HCT116 (cell line): ENCODE measurements around the gene EDDM3A. TPM values are rescaled to one million over a fixed set of nuclear protein-coding genes. Genes with fewer than 3 reads are reported as not detected.

Experiments used
- ATAC-seq: fragments of 200-7000 bp; cut with Tn5 transposase; 2 replicates; pipeline ENCODE4 v1.9.1; 2020; ENCODE audit warnings: mild to moderate bottlenecking, moderate library complexity
- BruUV-seq: library from RNA; stranded (reverse); fragments of 400-500 nt; replicated peaks from 2 replicates; lab custom pipeline; 2021; lab: Mats Ljungman, UMichigan
- CTCF ChIA-PET: fragments of 300-600 bp; sonication (Branson Sonifier 250); formaldehyde crosslinking; loops from one replicate; lab custom pipeline; 2021; ENCODE audit warnings: antibody characterized with exemption; lab: Charles Lee
- POLR2A ChIA-PET: fragments of 300-600, 350-600 bp; sonication (Branson Sonifier 250); formaldehyde crosslinking; loops from one replicate; lab custom pipeline; 2021; ENCODE audit warnings: antibody characterized with exemption; lab: Charles Lee
- RAD21 ChIA-PET, 2 experiments: fragments of 300-600 bp; sonication (Branson Sonifier 250); formaldehyde crosslinking; loops; one replicate each; lab custom pipeline; 2023; ENCODE audit warnings: low total read pairs in 2 of 2; ENCODE audit not compliant: uncharacterized antibody in 2 of 2, unreplicated experiment in 2 of 2, low non-redundant PET in 1 of 2; lab: Charles Lee
- DNase-seq: peaks from one replicate; pipeline ENCODE4 v3.0.0-alpha.2; 2010; ENCODE audit warnings: low read depth, low spot score
- H2AFZ ChIP-seq: fragments of 200-600 bp; shearing (Covaris generic), sonication (generic); 2 replicates; pipeline ENCODE4 v1.6.1; 2017; ENCODE audit warnings: low read depth, mixed run types, mixed read lengths, antibody characterized with exemption, low read length; ENCODE audit not compliant: poor library complexity, severe bottlenecking
- H3K27ac ChIP-seq: 2 replicates; pipeline ENCODE4 v1.5.1; 2012; ENCODE audit warnings: low read depth, low read length
- H3K27me3 ChIP-seq: fragments of 200-600 bp; sonication (generic); 2 replicates; pipeline ENCODE4 v1.6.1; 2016; ENCODE audit warnings: mixed run types, low read length, mixed read lengths; ENCODE audit not compliant: insufficient read depth
- H3K36me3 ChIP-seq, 2 experiments: fragments of 200-500 bp in 1 of 2; fragments of 200-600 bp in 1 of 2; sonication (Bioruptor generic) in 1 of 2; sonication (generic) in 1 of 2; 2 replicates each; pipeline versions ENCODE4 v1.5.1 to v1.6.1; 2014 to 2016; ENCODE audit warnings: low read length in 2 of 2, inconsistent platforms in 1 of 2, mixed read lengths in 1 of 2, mixed run types in 1 of 2; ENCODE audit not compliant: insufficient read depth in 2 of 2, control insufficient read depth in 1 of 2
- H3K4me1 ChIP-seq, 2 experiments: fragments of 200-600 bp in 1 of 2; sonication (generic) in 1 of 2; 2 replicates each; pipeline versions ENCODE4 v1.5.1 to v1.6.1; 2012 to 2017; ENCODE audit warnings: low read length in 2 of 2, inconsistent platforms in 1 of 2, mild to moderate bottlenecking in 1 of 2, mixed read lengths in 1 of 2, mixed run types in 1 of 2, moderate library complexity in 1 of 2; ENCODE audit not compliant: insufficient read depth in 2 of 2, control insufficient read depth in 1 of 2
- H3K4me2 ChIP-seq: fragments of 200-600 bp; sonication (generic); 2 replicates; pipeline ENCODE4 v1.6.1; 2017; ENCODE audit warnings: mixed run types, low read length, mixed read lengths
- H3K4me3 ChIP-seq, 2 experiments: fragments of 200-600 bp in 1 of 2; sonication (generic) in 1 of 2; replicated peaks in 1 of 2; 2 replicates each; pipeline ENCODE4 v1.5.1; 2011 to 2016; ENCODE audit warnings: low read length in 2 of 2, control low read depth in 1 of 2, low read depth in 1 of 2, mild to moderate bottlenecking in 1 of 2, mixed read lengths in 1 of 2, mixed run types in 1 of 2
- H3K79me2 ChIP-seq: fragments of 200-600 bp; sonication (generic); 2 replicates; pipeline ENCODE4 v1.6.1; 2017; ENCODE audit warnings: mild to moderate bottlenecking, mixed run types, low read length, moderate library complexity, mixed read lengths; ENCODE audit not compliant: insufficient read depth
- H3K9ac ChIP-seq: fragments of 200-600 bp; sonication (generic); 2 replicates; pipeline ENCODE4 v1.6.1; 2016; ENCODE audit warnings: low read length, mixed read lengths
- H3K9me2 ChIP-seq: fragments of 200-600 bp; sonication (generic), shearing (Covaris generic); 2 replicates; pipeline ENCODE4 v1.6.1; 2017; ENCODE audit warnings: mixed run types, mild to moderate bottlenecking, moderate library complexity; ENCODE audit not compliant: insufficient read depth
- H3K9me3 ChIP-seq, 2 experiments: fragments of 200-500 bp in 1 of 2; fragments of 200-600 bp in 1 of 2; sonication (Bioruptor generic) in 1 of 2; sonication (generic) in 1 of 2; 2 replicates each; pipeline ENCODE4 v1.6.1; 2014 to 2017; ENCODE audit warnings: low read length in 2 of 2, mixed read lengths in 2 of 2, inconsistent platforms in 1 of 2, low read depth in 1 of 2, mild to moderate bottlenecking in 1 of 2, mixed run types in 1 of 2, moderate library complexity in 1 of 2; ENCODE audit not compliant: control insufficient read depth in 1 of 2, insufficient read depth in 1 of 2
- H4K20me1 ChIP-seq: fragments of 200-600 bp; sonication (generic), shearing (Covaris generic); 2 replicates; pipeline ENCODE4 v1.6.1; 2017; ENCODE audit warnings: mixed run types, mild to moderate bottlenecking, moderate library complexity; ENCODE audit not compliant: insufficient read depth
- CBX3 ChIP-seq: IDR thresholded peaks from 2 replicates; pipeline ENCODE4 v1.6.1; 2012; ENCODE audit warnings: low read depth
- CEBPB ChIP-seq: IDR thresholded peaks from 2 replicates; pipeline ENCODE4 v1.6.1; 2012; ENCODE audit warnings: low read depth
- CTCF ChIP-seq, 3 experiments: fragments of 200-600 bp in 1 of 3; sonication (generic) in 1 of 3; IDR thresholded peaks in 2 of 3; conservative IDR thresholded peaks in 1 of 3; 2 replicates each; pipeline ENCODE4 v1.5.1; 2012 to 2017; ENCODE audit warnings: low read depth in 2 of 3, low read length in 2 of 3, antibody characterized with exemption in 1 of 3, borderline replicate concordance in 1 of 3, control low read depth in 1 of 3, mild to moderate bottlenecking in 1 of 3, mixed read lengths in 1 of 3, mixed run types in 1 of 3, moderate library complexity in 1 of 3; ENCODE audit not compliant: insufficient read depth in 1 of 3
- EGR1 ChIP-seq: IDR thresholded peaks from 2 replicates; pipeline ENCODE4 v1.6.1; 2012; ENCODE audit warnings: low read depth
- ELF1 ChIP-seq: IDR thresholded peaks from 2 replicates; pipeline ENCODE4 v1.6.1; 2012; ENCODE audit warnings: low read depth, borderline replicate concordance
- EZH2phosphoT487 ChIP-seq: fragments of 200-600 bp; IDR thresholded peaks from 2 replicates; pipeline ENCODE4 v1.6.1; 2018; ENCODE audit warnings: antibody characterized with exemption, borderline replicate concordance
- FOSL1 ChIP-seq: IDR thresholded peaks from 2 replicates; pipeline ENCODE4 v1.6.1; 2012; ENCODE audit warnings: low read depth
- JUND ChIP-seq: IDR thresholded peaks from 2 replicates; pipeline ENCODE4 v1.6.1; 2012
- POLR2AphosphoS5 ChIP-seq: IDR thresholded peaks from 2 replicates; pipeline ENCODE4 v1.6.1; 2011; ENCODE audit warnings: mild to moderate bottlenecking, low read depth, low read length, moderate library complexity
- RAD21 ChIP-seq: IDR thresholded peaks from 2 replicates; pipeline ENCODE4 v1.6.1; 2012; ENCODE audit warnings: low read depth, mild to moderate bottlenecking
- REST ChIP-seq: IDR thresholded peaks from 2 replicates; pipeline ENCODE4 v1.6.1; 2012; ENCODE audit warnings: low read depth
- SIN3A ChIP-seq: IDR thresholded peaks from 2 replicates; pipeline ENCODE4 v1.6.1; 2012; ENCODE audit warnings: low read depth
- SP1 ChIP-seq: IDR thresholded peaks from 2 replicates; pipeline ENCODE4 v1.6.1; 2012; ENCODE audit warnings: low read depth
- TCF7L2 ChIP-seq: IDR thresholded peaks from 2 replicates; pipeline ENCODE4 v1.7.0; 2011; ENCODE audit warnings: borderline replicate concordance, inconsistent platforms; ENCODE audit not compliant: insufficient read depth, insufficient read length; ENCODE audit errors: extremely low read depth
- YY1 ChIP-seq: IDR thresholded peaks from 2 replicates; pipeline ENCODE4 v1.6.1; 2011; ENCODE audit warnings: low read length, low read depth, moderate library complexity, mild to moderate bottlenecking; ENCODE audit not compliant: insufficient replicate concordance; ENCODE audit errors: extremely low read depth
- ZBTB33 ChIP-seq: IDR thresholded peaks from 2 replicates; pipeline ENCODE4 v1.6.1; 2011; ENCODE audit warnings: mild to moderate bottlenecking, low read length, moderate library complexity; ENCODE audit not compliant: insufficient replicate concordance; ENCODE audit errors: extremely low read depth
- ZFX ChIP-seq: fragments of 450-650 bp; IDR thresholded peaks from 2 replicates; pipeline ENCODE4 v1.6.1; 2017
- ZNF274 ChIP-seq: fragments of 200-500 bp; sonication (Bioruptor generic); IDR thresholded peaks from 2 replicates; pipeline ENCODE4 v1.6.1; 2014; ENCODE audit warnings: mild to moderate bottlenecking, low read depth, low read length, inconsistent platforms
- intact Hi-C: fragments of 100-400 bp; cut with micrococcal nuclease; formaldehyde crosslinking; loops from 2 replicates; pipeline ENCODE4 v1.10.0; 2022
- total RNA-seq: library from RNA; stranded (reverse); gene quantifications from one replicate; pipeline ENCODE4 v1.2.1, GENCODE V29; 2021; ENCODE audit not compliant: unreplicated experiment
- TF ChIP-seq, protein P1 (sequence below): IDR thresholded peaks from 2 replicates; pipeline ENCODE4 v1.6.1; 2012

Gene EDDM3A
- total RNA-seq, 1 experiment from 2014 or later, result not detected

DNA sequence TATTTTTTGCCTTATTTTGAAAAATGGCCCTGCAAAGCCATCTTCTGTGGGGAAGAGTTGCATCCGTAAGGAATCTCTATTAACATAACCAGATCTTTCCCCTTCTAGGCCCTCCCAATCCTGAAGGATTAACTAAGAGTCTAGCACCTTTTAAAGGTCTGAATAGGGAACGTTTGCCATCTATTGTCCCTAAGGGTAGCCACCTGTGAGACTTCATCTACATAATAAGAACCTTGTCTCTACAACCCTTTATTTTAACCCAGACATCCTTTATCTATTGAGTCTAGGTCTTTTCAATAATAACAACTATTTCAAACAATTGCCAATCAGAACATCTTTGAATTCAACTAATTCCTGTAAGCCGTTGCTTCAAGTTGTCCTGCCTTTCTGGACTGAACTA is 27.0 kb downstream of the EDDM3A start:
- CTCF ChIA-PET, result no interaction called here
- Histone ChIP-seq H3K9ac (no peak overlapping the region), H3K9me2 (no peaks in the 10 kb centered on the region), H3K9me3 (no peaks in the 10 kb centered on the region), H3K4me1 (no peaks in the 10 kb centered on the region), H4K20me1 (no peaks in the 10 kb centered on the region), H3K4me2 (no peak overlapping the region), H3K27me3 (peaks cover 10% of the 10 kb centered on the region; the same call in 1 of the 2 replicates), H3K4me3 (no peak overlapping the region), H2AFZ (no peak overlapping the region), H3K36me3 (no peaks in the 10 kb centered on the region), H3K27ac (no peak overlapping the region), H3K79me2 (no peaks in the 10 kb centered on the region)
- RAD21 ChIA-PET, result no interaction called here
- ATAC-seq (no peak), DNase-seq (no peak)
- TF ChIP-seq EZH2phosphoT487 (no peak), SP1 (no peak), FOSL1 (no peak), REST (no peak), EGR1 (no peak), POLR2AphosphoS5 (no peak), CEBPB (no peak), ELF1 (no peak), RAD21 (no peak), YY1 (no peak), CTCF (IDR thresholded peaks at IDR 0.05 in 2 of 3, conservative IDR thresholded peaks at IDR 0.05 in 1 of 3; ENCODE audit: borderline replicate concordance in 1 of 3, insufficient read depth in 1 of 3, low read depth in 2 of 3, low read length in 2 of 3) (no peak), JUND (no peak), ZNF274 (no peak), CBX3 (no peak), ZFX (no peak), TCF7L2 (no peak), ZBTB33 (no peak), SIN3A (no peak)
- TF ChIP-seq, protein P1, sequence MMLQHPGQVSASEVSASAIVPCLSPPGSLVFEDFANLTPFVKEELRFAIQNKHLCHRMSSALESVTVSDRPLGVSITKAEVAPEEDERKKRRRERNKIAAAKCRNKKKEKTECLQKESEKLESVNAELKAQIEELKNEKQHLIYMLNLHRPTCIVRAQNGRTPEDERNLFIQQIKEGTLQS, result no peak
- BruUV-seq, result no TSS peak
- intact Hi-C loops, result no loop called here
- POLR2A ChIA-PET, result no interaction called here
